Ovary (tissue), 9 donors: Measurements from ENCODE around the gene BMP8A. TPM values are rescaled to one million over a fixed set of nuclear protein-coding genes. Genes with fewer than 3 reads are reported as not detected.

Source experiments
- DNase-seq, 5 donors: peaks; one replicate each; pipeline ENCODE4 v3.0.0-alpha.2; 2019 to 2020
- H3K27ac ChIP-seq, 2 donors: fragments of 200-600 bp; one replicate each; pipeline versions ENCODE4 v1.5.1 to v1.8.0; 2019 to 2022
- H3K27me3 ChIP-seq: fragments of 200-600 bp; one replicate; pipeline ENCODE4 v1.8.0; 2022
- H3K36me3 ChIP-seq: fragments of 200-600 bp; sonication (generic); one replicate; pipeline ENCODE4 v1.5.1; 2019
- H3K4me1 ChIP-seq: one replicate; pipeline ENCODE4 v1.8.1; 2013; ENCODE audit warnings: mild to moderate bottlenecking, moderate library complexity; ENCODE audit not compliant: insufficient read depth
- H3K4me3 ChIP-seq: fragments of 200-600 bp; sonication (generic); one replicate; pipeline ENCODE4 v1.5.1; 2017
- H3K9me3 ChIP-seq, 2 donors: fragments of 200-600 bp in 1 of 2; sonication (generic) in 1 of 2; one replicate each; pipeline versions ENCODE4 v1.5.1 to v1.8.1; 2013 to 2019; ENCODE audit warnings: mild to moderate bottlenecking in 1 of 2, moderate library complexity in 1 of 2
- CTCF ChIP-seq, 3 donors: fragments of 450-650 bp in 2 of 3; fragments of 200-600 bp in 1 of 3; IDR thresholded peaks; one replicate each; pipeline versions ENCODE4 v1.5.1 to v1.8.0; 2016 to 2022; ENCODE audit warnings: antibody characterized with exemption in 3 of 3, mild to moderate bottlenecking in 1 of 3
- EP300 ChIP-seq: sonication (generic); formaldehyde crosslinking; IDR thresholded peaks from one replicate; pipeline ENCODE4 v1.6.1; 2017; ENCODE audit warnings: antibody characterized with exemption
- POLR2A ChIP-seq: fragments of 450-650 bp; IDR thresholded peaks from one replicate; pipeline ENCODE4 v1.6.1; 2017; ENCODE audit warnings: antibody characterized with exemption, mild to moderate bottlenecking, moderate library complexity
- WGBS, 3 donors: extraction: QIAGEN DNeasy Blood & Tissue Kit in 1 of 3; methylation state at CpG; one replicate each; pipeline versions ENCODE4 v1.1.5 to v1.1.7; 2013 to 2017; 5-methylcytosine and 5-hydroxymethylcytosine counted together
- intact Hi-C, 4 donors: fragments of 100-400 bp; cut with DNase I; formaldehyde crosslinking; loops; one replicate each; pipeline versions ENCODE4 v1.11.0 to v1.15.1; 2022 to 2023
- polyA plus RNA-seq, 2 donors: library from polyadenylated mRNA; stranded (reverse); fragments of 200-250 nt in 1 of 2; fragments of 350-450 nt in 1 of 2; fragmentation: Illumina TruSeq in 1 of 2; extraction: RNeasy Lipid Tissue Mini Kit (QIAGEN cat#74804) in 1 of 2; gene quantifications; one replicate each; pipeline ENCODE4 v1.2.3, GENCODE V29; 2013 to 2014
- total RNA-seq, 7 donors: library from RNA; depleted of rRNA in 2 of 7; stranded (reverse); fragments of >200 nt in 2 of 7; fragmentation: NEBNext Ultra II Directional in 3 of 7; extraction: Animal tissue kit (Norgen Biotek cat#: 25700) in 3 of 7; gene quantifications; one replicate each; pipeline versions ENCODE4 v1.1.0 to v1.2.4, GENCODE V29; 2016 to 2023
- donor health status: DM: no; HTN: no; CAD: no; lungs with moderate emphysema.
- donor health status: DM: no; HTN: no; CAD: no.
- donor health status: Bipolar disorder and iron deficiency.
- donor health status: DM: yes; HTN: yes; CAD: no.
- donor health status: DM: no; HTN: no; CAD: no.
- donor health status: DM: yes; HTN: yes; CAD: no.

BMP8A gene
- total and polyA plus RNA-seq, 9 donors = 1.2 to 11.0 (median 5.6) TPM; not detected in 1

- TF ChIP-seq POLR2A = no peak
- TF ChIP-seq CTCF (IDR thresholded peaks at IDR 0.05) = no peak
- TF ChIP-seq EP300 = no peak
- no peaks in the 10 kb centered on the region for H3K27me3 ChIP-seq
- no peaks in the 10 kb centered on the region for H3K9me3 ChIP-seq
- WGBS, 3 donors = 86 to 90% (median 89%) methylated on average over 15 of the region's 15 CpGs
- H3K4me3 ChIP-seq = no peak overlapping the region
- no peaks in the 10 kb centered on the region for H3K36me3 ChIP-seq
- H3K4me1 ChIP-seq = peaks cover 2% of the 10 kb centered on the region
- no peak overlapping the region for H3K27ac ChIP-seq
- intact Hi-C loops = no loop called here
- no peak for DNase-seq
Measured at GRCh38 chr1:39563669-39564068, 72.2 kb downstream of the BMP8A start.

GRCh38 chr1:39564340-39564739 lies 72.9 kb downstream of the BMP8A start:
- H3K4me1 ChIP-seq = peaks cover 2% of the 10 kb centered on the region
- H3K36me3 ChIP-seq = no peaks in the 10 kb centered on the region
- H3K27ac ChIP-seq = no peak overlapping the region
- DNase-seq = no peak
- intact Hi-C loops = no loop called here
- whole genome bisulfite sequencing, 3 donors = 79 to 91% (median 83%) methylated on average over 7 of the region's 7 CpGs
- TF ChIP-seq EP300 (no peak), POLR2A (no peak), CTCF (IDR thresholded peaks at IDR 0.05) (no peak)
- H3K4me3 ChIP-seq = no peak overlapping the region
- H3K9me3 ChIP-seq = no peaks in the 10 kb centered on the region
- no peaks in the 10 kb centered on the region for H3K27me3 ChIP-seq

- WGBS, 3 donors = 82 to 90% (median 87%) methylated on average over 6 of the region's 6 CpGs
- DNase-seq = no peak
Measured at GRCh38 chr1:39564941-39565340, 73.5 kb downstream of the BMP8A start.

GRCh38 chr1:39566441-39567137 lies 75.2 kb downstream of the BMP8A start:
- 60 to 64% (median 63%) methylated on average over 5 of the region's 5 CpGs for WGBS, 3 donors
- no peak for DNase-seq
- H3K27ac ChIP-seq = no peak overlapping the region
- TF ChIP-seq EP300 (no peak), POLR2A (no peak), CTCF (IDR thresholded peaks at IDR 0.05) (no peak)
- H3K4me1 ChIP-seq = peaks cover 2% of the 10 kb centered on the region
- no peaks in the 10 kb centered on the region for H3K27me3 ChIP-seq
- H3K4me3 ChIP-seq = no peak overlapping the region
- intact Hi-C loops = no loop called here
- no peaks in the 10 kb centered on the region for H3K9me3 ChIP-seq
- peaks cover 2% of the 10 kb centered on the region for H3K36me3 ChIP-seq

More at GRCh38 chr1:39564941-39565340, 73.5 kb downstream of the BMP8A start:
- no peaks in the 10 kb centered on the region for H3K27me3 ChIP-seq
- TF ChIP-seq POLR2A (no peak), EP300 (no peak), CTCF (IDR thresholded peaks at IDR 0.05) (no peak)
- no peak overlapping the region for H3K4me3 ChIP-seq
- H3K9me3 ChIP-seq = no peaks in the 10 kb centered on the region
- H3K4me1 ChIP-seq = peaks cover 2% of the 10 kb centered on the region
- intact Hi-C loops = no loop called here
- H3K27ac ChIP-seq = no peak overlapping the region
- no peaks in the 10 kb centered on the region for H3K36me3 ChIP-seq
